Nucleus accumbens (tissue), 56 donors: ENCODE data around the gene NSMCE1.
"Not testable (repeated sequence)": the region's sequence is repeated elsewhere in the genome, so short reads cannot be mapped to it uniquely, and the experiment has no call there.

Experiments used
- DNase-seq, 56 donors: peaks; one replicate each; lab custom pipeline; 2025; lab: John Stamatoyannopoulos, UW

NSMCE1 gene

GRCh38 chr16:27273330-27273669, 4.7 kb upstream of the NSMCE1 start:
- no peak for DNase-seq

- not testable (repeated sequence) for DNase-seq
These were observed 4.1 kb upstream of the NSMCE1 start for GRCh38 chr16:27272697-27273096.

DNA sequence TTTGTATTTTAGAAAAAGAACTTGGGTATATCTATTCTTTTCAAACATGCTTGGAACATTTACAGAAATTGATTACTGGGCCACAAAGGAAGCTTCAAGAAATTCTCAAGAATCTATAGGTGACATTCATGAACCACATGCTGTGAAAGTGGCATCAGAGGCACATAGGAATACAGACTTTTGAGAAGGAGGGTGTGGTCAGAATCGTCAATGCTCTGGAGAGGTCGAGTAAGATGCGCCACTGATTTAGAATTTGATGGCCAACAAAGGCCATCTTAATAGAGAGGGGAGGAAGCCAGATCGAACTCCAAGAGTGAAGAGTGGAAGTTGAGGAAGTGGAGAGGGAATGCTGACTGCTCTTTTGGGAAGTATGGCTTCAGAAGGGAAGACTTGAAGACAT, 3.5 kb upstream of the NSMCE1 start:
- no peak for DNase-seq

- no peak for DNase-seq
These were observed 1.8 kb upstream of the NSMCE1 start for GRCh38 chr16:27270349-27270748.

GRCh38 chr16:27269300-27270150, 953 bp upstream of the NSMCE1 start:
- DNase-seq, result no peak

GRCh38 chr16:27267037-27267677, 1.4 kb downstream of the NSMCE1 start:
- DNase-seq, result no peak

DNA sequence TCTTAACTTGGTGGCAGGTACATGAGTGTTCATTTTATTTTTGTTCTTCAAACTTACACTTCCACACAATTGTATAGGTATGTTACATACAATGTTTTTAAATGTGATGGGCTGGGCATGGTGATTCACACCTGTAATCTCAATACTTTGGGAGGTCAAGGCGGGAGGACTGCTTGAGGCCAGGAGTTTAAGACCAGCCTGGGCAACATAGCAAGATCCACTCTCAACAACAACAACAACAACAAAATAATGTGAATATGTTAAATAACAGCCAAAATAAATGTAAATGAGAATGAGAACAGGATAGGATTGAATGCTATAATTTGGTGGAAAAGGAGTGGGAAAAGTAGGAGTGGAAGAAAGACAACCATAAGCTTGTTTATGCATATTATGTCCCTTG, 2.6 kb downstream of the NSMCE1 start:
- DNase-seq, result no peak

GRCh38 chr16:27264151-27264550, 4.4 kb downstream of the NSMCE1 start:
- no peak for DNase-seq

- DNase-seq, result not testable (repeated sequence)
These were observed 5.6 kb downstream of the NSMCE1 start for GRCh38 chr16:27262904-27263423.

- DNase-seq, result no peak
These were observed 8.9 kb downstream of the NSMCE1 start for GRCh38 chr16:27259710-27260109.

DNA sequence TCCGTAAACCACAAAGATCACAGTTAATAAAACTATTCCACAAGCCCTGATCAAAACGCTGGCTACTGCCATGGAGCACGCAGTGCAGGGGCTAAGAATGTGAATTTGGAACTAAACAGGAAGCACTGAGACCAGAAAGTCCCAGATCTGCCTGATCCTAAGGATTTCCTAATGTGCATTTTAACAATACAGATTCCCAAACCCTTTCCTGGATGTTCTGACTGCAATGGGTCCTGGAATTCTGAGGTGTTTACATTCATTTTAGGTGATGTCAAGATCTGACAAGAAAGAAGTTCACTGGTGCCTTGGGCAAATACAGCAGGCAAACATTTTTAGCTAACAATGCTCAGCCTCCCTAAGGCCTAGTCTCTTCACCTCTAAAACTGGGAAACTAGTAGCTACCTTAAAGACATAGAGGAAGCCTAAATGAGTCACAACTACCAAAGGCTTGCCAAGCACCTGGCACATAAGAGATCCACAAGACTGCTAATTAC, 10.3 kb downstream of the NSMCE1 start:
- no peak for DNase-seq

DNA sequence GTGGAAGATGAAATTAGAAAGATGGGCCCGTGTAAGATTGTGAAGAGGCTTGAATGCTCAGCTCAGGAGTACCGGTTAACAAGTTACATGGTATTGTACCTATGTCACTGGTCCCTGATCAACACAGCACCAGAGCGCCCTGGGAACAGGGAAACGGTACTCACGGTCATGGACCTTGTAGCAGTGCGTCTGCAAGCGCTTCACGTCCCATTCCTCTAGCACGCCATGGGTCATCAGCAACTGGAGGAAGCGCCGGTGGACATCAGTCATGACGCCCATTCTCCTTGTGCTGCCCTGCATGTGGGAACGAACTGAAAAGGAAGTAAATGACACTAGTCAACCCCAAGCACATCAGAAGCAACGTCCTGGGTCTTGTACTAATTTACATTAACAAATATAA, 11.3 kb downstream of the NSMCE1 start:
- DNase-seq, result no peak

DNA sequence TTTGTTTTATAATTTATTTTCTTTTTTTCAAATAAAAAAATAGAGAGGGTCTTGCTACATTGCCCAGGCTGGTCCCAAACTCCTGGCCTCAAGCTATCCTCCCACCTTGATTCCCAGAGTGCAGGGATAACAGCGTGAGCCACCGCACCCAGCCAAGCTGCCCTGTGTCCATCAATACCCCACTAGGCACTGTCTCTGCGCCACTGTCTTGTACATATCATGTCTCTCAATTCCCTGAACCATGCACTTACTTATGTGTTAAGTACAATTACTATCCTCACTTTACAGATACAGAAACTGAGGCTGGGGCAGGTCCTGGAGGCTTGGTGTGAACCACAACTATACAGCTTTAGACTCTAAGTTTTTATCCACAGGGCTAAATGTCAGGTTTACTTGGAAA, 11.7 kb downstream of the NSMCE1 start:
- no peak for DNase-seq

- DNase-seq, result no peak
These were observed 14.2 kb downstream of the NSMCE1 start for GRCh38 chr16:27254262-27254811.

- no peak for DNase-seq
These were observed 15.0 kb downstream of the NSMCE1 start for GRCh38 chr16:27253526-27253930.

GRCh38 chr16:27252206-27252585, 16.4 kb downstream of the NSMCE1 start:
- no peak for DNase-seq

DNA sequence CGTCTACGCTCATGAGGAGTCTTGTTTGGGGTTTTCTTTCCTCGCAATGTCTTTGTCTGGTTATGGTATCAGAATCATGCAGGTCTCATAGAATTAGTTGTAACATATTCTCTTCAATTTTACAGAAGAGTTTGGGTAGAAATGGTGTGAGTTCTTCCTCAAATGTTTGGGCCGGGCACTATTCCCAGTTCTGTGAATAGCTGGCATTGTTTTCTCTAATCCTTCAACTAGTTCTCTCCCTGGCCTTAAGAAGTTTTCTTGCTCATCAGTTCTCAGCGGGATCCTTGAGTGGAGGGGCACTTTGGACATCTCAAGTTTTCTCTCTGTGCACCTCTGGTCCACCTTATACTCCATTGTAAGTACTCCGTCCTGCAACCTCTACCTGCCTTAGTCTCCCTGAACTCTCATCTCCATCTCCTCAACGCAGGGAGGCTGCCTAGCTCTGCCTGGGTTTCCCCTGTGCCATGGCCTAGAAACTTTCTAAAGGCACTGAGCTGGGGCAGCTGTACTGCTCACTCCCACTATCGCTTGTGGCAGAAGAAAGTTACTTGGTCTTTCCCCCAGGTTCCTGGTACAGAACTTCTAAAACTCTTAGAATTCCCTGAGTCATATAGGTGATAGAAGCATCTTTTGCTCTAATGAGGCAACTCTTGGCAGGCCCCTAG, 16.9 kb downstream of the NSMCE1 start:
- no peak for DNase-seq

DNA sequence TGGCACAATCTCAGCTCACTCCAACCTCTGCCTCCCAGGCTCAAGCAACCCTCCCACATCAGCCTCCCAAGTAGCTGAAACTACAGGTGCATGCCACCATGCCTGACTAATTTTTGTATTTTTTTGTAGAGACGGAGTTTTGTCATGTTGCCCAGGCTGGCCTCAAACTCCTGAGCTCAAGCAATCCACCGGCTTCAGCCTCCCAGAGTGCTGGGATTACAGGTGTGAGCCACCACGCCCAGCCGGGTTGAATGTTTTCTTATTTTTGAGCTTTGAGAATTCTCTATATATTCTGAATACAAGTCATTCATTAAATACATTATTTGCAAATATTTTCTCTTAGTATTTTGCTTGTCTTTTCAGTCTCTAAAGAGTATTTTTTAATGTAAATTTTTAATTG, 19.7 kb downstream of the NSMCE1 start:
- not testable (repeated sequence) for DNase-seq

DNA sequence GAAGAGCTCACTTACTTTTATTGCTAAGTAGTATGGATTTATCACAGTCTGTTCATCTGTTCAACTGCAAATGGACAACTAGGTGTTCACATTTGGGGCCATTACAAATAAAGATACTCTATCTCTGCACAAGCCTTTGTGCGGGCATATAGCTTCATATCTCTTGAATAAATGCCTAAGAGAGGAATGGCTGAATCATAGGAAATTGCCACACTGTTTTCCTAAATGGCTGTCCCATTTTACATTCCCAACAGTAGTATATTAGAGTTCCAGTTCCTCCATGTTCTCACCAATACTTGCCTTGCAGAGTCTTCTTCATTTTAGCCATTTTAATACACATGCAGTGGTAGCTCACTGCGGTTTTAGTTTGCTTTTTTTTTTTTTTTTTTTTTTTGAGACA, 20.5 kb downstream of the NSMCE1 start:
- DNase-seq, result no peak

- not testable (repeated sequence) for DNase-seq
These were observed 21.5 kb downstream of the NSMCE1 start for GRCh38 chr16:27247076-27247475.

DNA sequence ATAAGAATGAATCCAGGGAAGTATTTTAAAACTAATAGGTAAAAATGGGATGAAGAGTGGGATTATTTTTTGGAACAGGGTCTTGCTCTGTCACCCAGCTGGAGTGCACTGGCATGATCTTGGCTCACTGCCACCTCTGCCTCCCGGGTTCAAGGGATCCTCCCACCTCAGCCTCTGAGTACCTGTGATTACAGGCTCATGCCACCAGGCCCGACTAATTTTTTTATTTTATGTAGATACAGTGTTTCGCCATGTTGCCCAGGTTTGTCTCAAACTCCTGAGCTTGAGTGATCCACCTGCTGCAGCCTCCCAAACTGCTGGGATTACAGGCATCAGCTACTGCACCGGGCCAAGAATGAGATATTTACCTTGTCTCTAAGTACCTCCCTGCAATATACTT, 22.1 kb downstream of the NSMCE1 start:
- no peak for DNase-seq
